Measurements from ENCODE around the gene INSR. TPM values are rescaled to one million over a fixed set of nuclear protein-coding genes. Genes with fewer than 3 reads are reported as not detected.

INSR gene
- total and polyA plus RNA-seq, 5 donors from 2014 or later = 0.02 to 0.44 (median 0.10) TPM; not detected in 2

- Histone ChIP-seq H3K4me1 (ENCODE audit: control insufficient read depth, insufficient read depth, low read length, poor library complexity, severe bottlenecking) (no peaks in the 10 kb centered on the region), H3K36me3 (ENCODE audit: control insufficient read depth, insufficient read depth, low read length) (no peaks in the 10 kb centered on the region), H3K4me3 (ENCODE audit: low read depth, low read length) (no peak overlapping the region), H3K27me3 (ENCODE audit: control insufficient read depth, insufficient read depth, low read length) (no peaks in the 10 kb centered on the region), H3K9me3 (ENCODE audit: control insufficient read depth in 2 of 2, low read length in 2 of 2) (no peaks in the 10 kb centered on the region), H3K27ac (ENCODE audit: insufficient read depth, low read length, poor library complexity, severe bottlenecking) (no peak overlapping the region)
- H3K36me3 Mint-ChIP-seq = no peaks in the 10 kb centered on the region
- DNase-seq (no peak), ATAC-seq (ENCODE audit: low read depth in 2 of 2) (no peak)
- no peaks in the 10 kb centered on the region for H3K9me3 Mint-ChIP-seq
- no peak overlapping the region for H3K4me3 Mint-ChIP-seq
- H3K4me1 Mint-ChIP-seq = no peaks in the 10 kb centered on the region
- H3K27ac Mint-ChIP-seq = no peak overlapping the region
- peaks cover 11% of the 10 kb centered on the region for H3K27me3 Mint-ChIP-seq
Observed at GRCh38 chr19:7260161-7260560, 34.1 kb downstream of the INSR start.

- H3K4me3 Mint-ChIP-seq = peak overlapping the region in 1 of 4 donors; percentile 90
- DNase-seq (no peak), ATAC-seq (ENCODE audit: low read depth in 2 of 2) (no peak)
- H3K27ac Mint-ChIP-seq = no peak overlapping the region
- H3K27ac ChIP-seq (ENCODE audit: insufficient read depth, low read length, poor library complexity, severe bottlenecking) = no peak overlapping the region
- H3K27me3 Mint-ChIP-seq = peaks cover 13% of the 10 kb centered on the region
- H3K9me3 Mint-ChIP-seq = no peaks in the 10 kb centered on the region
- no peak overlapping the region for H3K4me3 ChIP-seq (ENCODE audit: low read depth, low read length)
- no peaks in the 10 kb centered on the region for H3K4me1 Mint-ChIP-seq
- H3K9me3 ChIP-seq (ENCODE audit: control insufficient read depth in 2 of 2, low read length in 2 of 2) = no peaks in the 10 kb centered on the region
- H3K4me1 ChIP-seq (ENCODE audit: control insufficient read depth, insufficient read depth, low read length, poor library complexity, severe bottlenecking) = no peaks in the 10 kb centered on the region
- H3K27me3 ChIP-seq (ENCODE audit: control insufficient read depth, insufficient read depth, low read length) = no peaks in the 10 kb centered on the region
- no peaks in the 10 kb centered on the region for H3K36me3 Mint-ChIP-seq
- H3K36me3 ChIP-seq (ENCODE audit: control insufficient read depth, insufficient read depth, low read length) = no peaks in the 10 kb centered on the region
Observed at GRCh38 chr19:7258840-7259395, 35.3 kb downstream of the INSR start.

- no peaks in the 10 kb centered on the region for H3K36me3 Mint-ChIP-seq
- no peak overlapping the region for H3K27ac Mint-ChIP-seq
- peaks cover 8% of the 10 kb centered on the region for H3K27me3 Mint-ChIP-seq
- no peaks in the 10 kb centered on the region for H3K9me3 Mint-ChIP-seq
- ATAC-seq (ENCODE audit: low read depth in 2 of 2) (no peak), DNase-seq (no peak)
- Histone ChIP-seq H3K27ac (ENCODE audit: insufficient read depth, low read length, poor library complexity, severe bottlenecking) (no peak overlapping the region), H3K27me3 (ENCODE audit: control insufficient read depth, insufficient read depth, low read length) (no peaks in the 10 kb centered on the region), H3K36me3 (ENCODE audit: control insufficient read depth, insufficient read depth, low read length) (no peaks in the 10 kb centered on the region), H3K4me1 (ENCODE audit: control insufficient read depth, insufficient read depth, low read length, poor library complexity, severe bottlenecking) (no peaks in the 10 kb centered on the region), H3K9me3 (ENCODE audit: control insufficient read depth in 2 of 2, low read length in 2 of 2) (no peaks in the 10 kb centered on the region), H3K4me3 (ENCODE audit: low read depth, low read length) (no peak overlapping the region)
- H3K4me1 Mint-ChIP-seq = no peaks in the 10 kb centered on the region
- H3K4me3 Mint-ChIP-seq = peak overlapping the region in 1 of 4 donors; percentile 90
Observed at GRCh38 chr19:7258041-7258839, 36.0 kb downstream of the INSR start.

- DNase-seq = no peak
- no peak overlapping the region for H3K27ac Mint-ChIP-seq
Observed at GRCh38 chr19:7257148-7258040, 36.8 kb downstream of the INSR start.

GRCh38 chr19:7255631-7256030 lies 38.6 kb downstream of the INSR start:
- ATAC-seq (ENCODE audit: low read depth in 2 of 2) (no peak), DNase-seq (no peak)
- no peak overlapping the region for H3K27ac Mint-ChIP-seq
- H3K4me3 Mint-ChIP-seq = no peak overlapping the region
- no peaks in the 10 kb centered on the region for H3K9me3 Mint-ChIP-seq
- H3K27me3 Mint-ChIP-seq = peaks cover 6% of the 10 kb centered on the region
- no peak overlapping the region for H3K4me3 ChIP-seq (ENCODE audit: low read depth, low read length)
- H3K4me1 ChIP-seq (ENCODE audit: control insufficient read depth, insufficient read depth, low read length, poor library complexity, severe bottlenecking) = no peaks in the 10 kb centered on the region
- H3K4me1 Mint-ChIP-seq = no peaks in the 10 kb centered on the region
- no peaks in the 10 kb centered on the region for H3K36me3 Mint-ChIP-seq
- H3K9me3 ChIP-seq (ENCODE audit: control insufficient read depth in 2 of 2, low read length in 2 of 2) = no peaks in the 10 kb centered on the region
- H3K36me3 ChIP-seq (ENCODE audit: control insufficient read depth, insufficient read depth, low read length) = no peaks in the 10 kb centered on the region
- no peak overlapping the region for H3K27ac ChIP-seq (ENCODE audit: insufficient read depth, low read length, poor library complexity, severe bottlenecking)
- H3K27me3 ChIP-seq (ENCODE audit: control insufficient read depth, insufficient read depth, low read length) = no peaks in the 10 kb centered on the region

More at GRCh38 chr19:7257148-7258040, 36.8 kb downstream of the INSR start:
- no peak overlapping the region for H3K27ac ChIP-seq (ENCODE audit: insufficient read depth, low read length, poor library complexity, severe bottlenecking)
- H3K36me3 Mint-ChIP-seq = no peaks in the 10 kb centered on the region
- no peak overlapping the region for H3K4me3 ChIP-seq (ENCODE audit: low read depth, low read length)
- H3K4me3 Mint-ChIP-seq = no peak overlapping the region
- no peak for ATAC-seq (ENCODE audit: low read depth in 2 of 2)
- no peaks in the 10 kb centered on the region for H3K4me1 ChIP-seq (ENCODE audit: control insufficient read depth, insufficient read depth, low read length, poor library complexity, severe bottlenecking)
- H3K4me1 Mint-ChIP-seq = no peaks in the 10 kb centered on the region
- no peaks in the 10 kb centered on the region for H3K36me3 ChIP-seq (ENCODE audit: control insufficient read depth, insufficient read depth, low read length)
- no peaks in the 10 kb centered on the region for H3K27me3 ChIP-seq (ENCODE audit: control insufficient read depth, insufficient read depth, low read length)
- no peaks in the 10 kb centered on the region for H3K9me3 ChIP-seq (ENCODE audit: control insufficient read depth in 2 of 2, low read length in 2 of 2)
- peaks cover 6% of the 10 kb centered on the region for H3K27me3 Mint-ChIP-seq
- no peaks in the 10 kb centered on the region for H3K9me3 Mint-ChIP-seq

GRCh38 chr19:7255119-7255518 lies 39.1 kb downstream of the INSR start:
- no peak overlapping the region for H3K27ac ChIP-seq (ENCODE audit: insufficient read depth, low read length, poor library complexity, severe bottlenecking)
- ATAC-seq (ENCODE audit: low read depth in 2 of 2) = no peak
- no peaks in the 10 kb centered on the region for H3K36me3 Mint-ChIP-seq
- no peak overlapping the region for H3K27ac Mint-ChIP-seq
- H3K27me3 ChIP-seq (ENCODE audit: control insufficient read depth, insufficient read depth, low read length) = no peaks in the 10 kb centered on the region
- no peaks in the 10 kb centered on the region for H3K4me1 Mint-ChIP-seq
- no peaks in the 10 kb centered on the region for H3K9me3 Mint-ChIP-seq
- no peaks in the 10 kb centered on the region for H3K4me1 ChIP-seq (ENCODE audit: control insufficient read depth, insufficient read depth, low read length, poor library complexity, severe bottlenecking)
- H3K4me3 ChIP-seq (ENCODE audit: low read depth, low read length) = no peak overlapping the region
- H3K4me3 Mint-ChIP-seq = no peak overlapping the region
- peaks cover 6% of the 10 kb centered on the region for H3K27me3 Mint-ChIP-seq
- no peaks in the 10 kb centered on the region for H3K9me3 ChIP-seq (ENCODE audit: control insufficient read depth in 2 of 2, low read length in 2 of 2)
- DNase-seq = no peak
- no peaks in the 10 kb centered on the region for H3K36me3 ChIP-seq (ENCODE audit: control insufficient read depth, insufficient read depth, low read length)

- H3K4me3 ChIP-seq (ENCODE audit: low read depth, low read length) = no peak overlapping the region
- Mint-ChIP-seq H3K4me3 (no peak overlapping the region), H3K27ac (no peak overlapping the region), H3K9me3 (no peaks in the 10 kb centered on the region), H3K27me3 (peaks cover 6% of the 10 kb centered on the region), H3K36me3 (no peaks in the 10 kb centered on the region), H3K4me1 (no peaks in the 10 kb centered on the region)
- ATAC-seq (ENCODE audit: low read depth in 2 of 2) (no peak), DNase-seq (no peak)
- H3K27ac ChIP-seq (ENCODE audit: insufficient read depth, low read length, poor library complexity, severe bottlenecking) = no peak overlapping the region
- no peaks in the 10 kb centered on the region for H3K4me1 ChIP-seq (ENCODE audit: control insufficient read depth, insufficient read depth, low read length, poor library complexity, severe bottlenecking)
- no peaks in the 10 kb centered on the region for H3K27me3 ChIP-seq (ENCODE audit: control insufficient read depth, insufficient read depth, low read length)
- no peaks in the 10 kb centered on the region for H3K9me3 ChIP-seq (ENCODE audit: control insufficient read depth in 2 of 2, low read length in 2 of 2)
- H3K36me3 ChIP-seq (ENCODE audit: control insufficient read depth, insufficient read depth, low read length) = no peaks in the 10 kb centered on the region
Observed at GRCh38 chr19:7254590-7254989, 39.6 kb downstream of the INSR start.
